Ectodermal cell (in vitro differentiated cells): ENCODE measurements around the gene SHC2.

ENCODE experiments used
- H3K27ac ChIP-seq: 2 replicates; pipeline ENCODE4 v1.7.0; 2013; ENCODE audit warnings: mild to moderate bottlenecking, low read depth, low read length; ENCODE audit not compliant: insufficient read depth, poor library complexity, severe bottlenecking
- H3K27me3 ChIP-seq: 2 replicates; pipeline ENCODE4 v1.7.0; 2013; ENCODE audit warnings: mild to moderate bottlenecking, low read length; ENCODE audit not compliant: insufficient read depth, control insufficient read depth, poor library complexity, severe bottlenecking
- H3K36me3 ChIP-seq: one replicate; pipeline ENCODE4 v1.7.0; 2013; ENCODE audit warnings: low read length; ENCODE audit not compliant: control insufficient read depth, insufficient read depth
- H3K4me1 ChIP-seq: one replicate; pipeline ENCODE4 v1.7.0; 2013; ENCODE audit warnings: low read length; ENCODE audit not compliant: control insufficient read depth, insufficient read depth
- H3K4me3 ChIP-seq: 2 replicates; pipeline ENCODE4 v1.7.0; 2013; ENCODE audit warnings: low read depth, low read length, control low read depth; ENCODE audit not compliant: insufficient read depth
- H3K9me3 ChIP-seq: 2 replicates; pipeline ENCODE4 v1.7.0; 2013; ENCODE audit warnings: mild to moderate bottlenecking, low read length, moderate library complexity; ENCODE audit not compliant: control insufficient read depth
- WGBS, 2 experiments: methylation state at CpG; one replicate each; pipeline ENCODE4 v1.1.7; 2013; ENCODE audit warnings: missing lambda C conversion rate in 2 of 2; 5-methylcytosine and 5-hydroxymethylcytosine counted together

Gene SHC2

GRCh38 chr19:403221-404027, 57.4 kb downstream of the SHC2 start:
- Histone ChIP-seq H3K36me3 (no peaks in the 10 kb centered on the region), H3K4me1 (peaks cover 8% of the 10 kb centered on the region), H3K9me3 (no peaks in the 10 kb centered on the region), H3K4me3 (no peak overlapping the region), H3K27ac (no peak overlapping the region), H3K27me3 (no peaks in the 10 kb centered on the region)
- WGBS, 2 experiments: 90 to 92% methylated on average over 35 to 36 of the region's 38 CpGs

GRCh38 chr19:402786-403185, 58.0 kb downstream of the SHC2 start:
- Histone ChIP-seq H3K4me3 (no peak overlapping the region), H3K9me3 (no peaks in the 10 kb centered on the region), H3K27me3 (no peaks in the 10 kb centered on the region), H3K36me3 (no peaks in the 10 kb centered on the region), H3K27ac (no peak overlapping the region), H3K4me1 (peaks cover 8% of the 10 kb centered on the region)
- WGBS, 2 experiments: 93 to 94% methylated on average over 11 of the region's 11 CpGs

DNA sequence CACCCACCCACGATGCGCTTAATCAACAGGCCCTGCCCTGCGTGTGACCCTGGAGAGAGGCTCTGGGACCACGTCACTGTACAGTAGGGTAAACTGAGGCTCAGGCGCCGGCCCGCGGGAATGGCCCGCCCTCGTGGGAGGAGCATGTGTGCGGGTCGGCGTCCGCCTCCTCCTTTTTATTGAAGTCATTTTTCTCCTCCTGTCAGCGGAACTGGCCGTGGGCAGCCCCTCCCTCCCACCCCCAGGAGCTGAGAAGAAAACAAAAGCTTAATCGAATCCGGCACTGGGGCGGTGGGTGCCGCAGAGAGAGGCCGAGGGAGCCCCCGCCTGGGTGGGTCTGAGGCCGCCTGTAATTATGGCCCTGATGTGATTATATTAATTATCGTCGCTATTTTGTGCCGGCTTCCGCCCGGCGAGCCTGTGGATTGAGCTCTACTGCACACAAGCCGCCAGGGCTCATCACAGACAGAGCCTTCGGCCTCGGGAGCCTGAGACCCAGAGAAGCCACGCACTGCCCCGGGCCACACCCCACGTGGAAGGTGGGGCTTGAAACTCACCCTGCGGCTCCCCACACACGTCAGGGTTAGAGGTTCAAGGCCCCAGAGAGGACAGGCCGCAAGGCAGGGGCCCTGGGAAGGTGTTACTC, 58.8 kb downstream of the SHC2 start:
- Histone ChIP-seq H3K4me3 (no peak overlapping the region), H3K4me1 (peaks cover 8% of the 10 kb centered on the region), H3K9me3 (no peaks in the 10 kb centered on the region), H3K27me3 (no peaks in the 10 kb centered on the region), H3K36me3 (no peaks in the 10 kb centered on the region), H3K27ac (no peak overlapping the region)
- 76 to 78% methylated on average over 38 of the region's 38 CpGs for WGBS, 2 experiments

DNA sequence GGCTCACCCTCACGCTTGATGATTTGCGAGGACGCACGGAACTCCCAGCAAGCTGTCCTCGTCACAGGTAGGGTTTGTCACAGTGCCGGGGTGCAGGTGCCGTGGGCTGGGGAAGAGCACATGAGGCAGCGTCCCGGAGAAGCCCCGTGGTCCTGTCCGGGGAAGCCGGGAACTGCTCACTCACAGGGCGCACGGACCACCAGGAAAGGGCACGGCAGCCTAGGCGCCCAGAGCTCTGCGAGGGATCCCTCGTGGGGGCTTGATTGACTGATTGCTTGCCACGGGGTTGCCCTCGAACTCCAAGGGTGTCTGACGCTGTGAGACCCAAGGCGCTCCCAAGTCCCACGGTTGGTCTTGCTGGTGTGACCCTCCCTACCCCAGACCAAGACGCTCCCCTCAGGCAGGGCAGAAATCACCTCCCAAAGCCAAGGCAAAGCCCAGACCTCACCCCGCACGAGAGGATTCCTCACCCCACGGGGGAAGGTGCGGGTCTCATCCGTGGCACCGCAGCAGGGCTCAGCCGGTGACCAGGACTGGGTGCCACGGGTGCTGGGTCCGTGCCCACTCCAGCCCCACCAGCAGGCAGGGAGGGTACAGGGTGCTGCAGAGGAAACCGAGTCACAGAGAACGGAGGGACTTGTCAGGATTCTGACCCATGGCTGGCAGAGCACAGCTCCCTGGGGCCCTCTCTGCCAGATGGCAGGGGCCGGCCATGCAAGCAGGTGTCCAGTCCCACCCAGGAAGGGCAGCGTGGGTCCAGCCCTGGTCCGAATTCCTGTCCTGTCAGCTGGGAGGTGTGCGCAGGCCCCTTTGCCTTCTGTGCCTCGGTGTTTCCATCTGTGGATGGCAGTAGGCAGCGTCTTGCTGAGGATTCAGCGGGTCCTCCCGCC, 59.6 kb downstream of the SHC2 start:
- Histone ChIP-seq H3K9me3 (no peaks in the 10 kb centered on the region), H3K4me1 (peaks cover 8% of the 10 kb centered on the region), H3K4me3 (no peak overlapping the region), H3K36me3 (no peaks in the 10 kb centered on the region), H3K27ac (no peak overlapping the region), H3K27me3 (no peaks in the 10 kb centered on the region)
- WGBS, 2 experiments: 90 to 93% methylated on average over 43 of the region's 43 CpGs

- H3K4me3 ChIP-seq: no peak overlapping the region
- 89 to 95% methylated on average over 9 of the region's 9 CpGs for WGBS, 2 experiments
- H3K36me3 ChIP-seq: no peaks in the 10 kb centered on the region
- no peaks in the 10 kb centered on the region for H3K9me3 ChIP-seq
- H3K27ac ChIP-seq: no peak overlapping the region
- H3K4me1 ChIP-seq: no peaks in the 10 kb centered on the region
- H3K27me3 ChIP-seq: no peaks in the 10 kb centered on the region
Observed at GRCh38 chr19:399370-399769, 61.5 kb downstream of the SHC2 start.

- Histone ChIP-seq H3K27ac (no peak overlapping the region), H3K4me1 (no peaks in the 10 kb centered on the region), H3K36me3 (no peaks in the 10 kb centered on the region), H3K9me3 (no peaks in the 10 kb centered on the region), H3K27me3 (no peaks in the 10 kb centered on the region), H3K4me3 (no peak overlapping the region)
- 91 to 92% methylated on average over 17 of the region's 17 CpGs for WGBS, 2 experiments
Observed at GRCh38 chr19:398719-399118, 62.1 kb downstream of the SHC2 start.

- 94 to 95% methylated on average over 31 of the region's 31 CpGs for WGBS, 2 experiments
- H3K27me3 ChIP-seq: no peaks in the 10 kb centered on the region
- no peak overlapping the region for H3K27ac ChIP-seq
- H3K4me3 ChIP-seq: no peak overlapping the region
- H3K9me3 ChIP-seq: no peaks in the 10 kb centered on the region
- H3K36me3 ChIP-seq: no peaks in the 10 kb centered on the region
- H3K4me1 ChIP-seq: no peaks in the 10 kb centered on the region
Observed at GRCh38 chr19:397941-398706, 62.7 kb downstream of the SHC2 start.

- H3K27me3 ChIP-seq: no peaks in the 10 kb centered on the region
- no peak overlapping the region for H3K4me3 ChIP-seq
- no peaks in the 10 kb centered on the region for H3K36me3 ChIP-seq
- no peak overlapping the region for H3K27ac ChIP-seq
- WGBS, 2 experiments: 83 to 85% methylated on average over 18 of the region's 18 CpGs
- H3K9me3 ChIP-seq: no peaks in the 10 kb centered on the region
- no peaks in the 10 kb centered on the region for H3K4me1 ChIP-seq
Observed at GRCh38 chr19:397321-397720, 63.5 kb downstream of the SHC2 start.

GRCh38 chr19:395467-395866, 65.4 kb downstream of the SHC2 start:
- Histone ChIP-seq H3K4me1 (no peaks in the 10 kb centered on the region), H3K4me3 (no peak overlapping the region), H3K9me3 (no peaks in the 10 kb centered on the region), H3K27me3 (no peaks in the 10 kb centered on the region), H3K27ac (no peak overlapping the region), H3K36me3 (no peaks in the 10 kb centered on the region)
- 85 to 87% methylated on average over 5 of the region's 5 CpGs for WGBS, 2 experiments
